Measurements from ENCODE around the gene NLGN2.

Gene NLGN2

GRCh38 chr17:7437369-7437863, 29.8 kb downstream of the NLGN2 start:
- H3K27ac ChIP-seq (ENCODE audit: low read depth, low read length): no peak overlapping the region
- no peaks in the 10 kb centered on the region for H3K36me3 ChIP-seq (ENCODE audit: control insufficient read depth, insufficient read depth, low read length)
- no peak overlapping the region for H3K9ac ChIP-seq (ENCODE audit: low read length)
- H3K4me1 ChIP-seq (ENCODE audit: control insufficient read depth, insufficient read depth, low read length): peaks cover 15% of the 10 kb centered on the region
- peak overlapping the region; percentile 40 for H3K4me3 ChIP-seq (ENCODE audit: low read length)
- H3K27me3 ChIP-seq (ENCODE audit: control insufficient read depth, insufficient read depth, low read length): peaks cover 32% of the 10 kb centered on the region

DNA sequence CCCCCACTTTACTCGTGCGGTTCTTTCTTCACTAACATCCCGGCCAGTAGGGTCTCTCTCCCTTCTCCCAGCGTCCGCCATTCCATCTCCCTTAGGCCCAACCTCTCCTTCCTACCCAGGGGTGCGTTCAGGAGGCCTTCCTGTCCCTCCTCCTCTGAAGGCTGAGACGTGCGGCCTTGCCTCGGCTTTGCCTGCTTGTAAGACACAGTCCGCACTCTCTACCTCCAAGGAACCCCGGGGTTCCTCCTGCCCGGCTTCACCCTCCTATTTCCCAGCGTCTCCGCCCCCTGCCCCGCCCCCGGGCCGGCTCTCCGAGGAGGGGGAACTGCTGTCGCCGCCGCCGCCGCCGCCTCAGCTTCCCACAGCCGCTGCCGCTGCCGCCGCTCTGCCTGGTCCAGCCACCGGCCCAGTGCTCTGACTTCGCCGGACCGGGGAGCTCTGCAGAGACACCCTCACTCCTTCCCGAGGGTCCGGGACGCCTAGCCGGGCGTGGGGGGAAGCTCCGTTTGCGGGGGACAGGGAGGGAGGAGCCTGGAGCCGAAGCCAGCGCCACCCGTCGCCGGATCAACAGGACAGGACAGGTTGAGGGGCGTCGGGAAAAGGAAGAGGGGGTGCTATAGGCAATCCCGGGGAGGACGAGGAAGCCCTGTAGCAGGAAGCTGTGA, 30.4 kb downstream of the NLGN2 start:
- Histone ChIP-seq H3K4me1 (ENCODE audit: control insufficient read depth, insufficient read depth, low read length) (peaks cover 15% of the 10 kb centered on the region), H3K36me3 (ENCODE audit: control insufficient read depth, insufficient read depth, low read length) (no peaks in the 10 kb centered on the region), H3K27ac (ENCODE audit: low read depth, low read length) (no peak overlapping the region), H3K27me3 (ENCODE audit: control insufficient read depth, insufficient read depth, low read length) (peaks cover 32% of the 10 kb centered on the region), H3K4me3 (ENCODE audit: low read length) (peak overlapping the region; percentile 40), H3K9ac (ENCODE audit: low read length) (peak overlapping the region; percentile 10)

GRCh38 chr17:7438656-7439460, 31.2 kb downstream of the NLGN2 start:
- Histone ChIP-seq H3K36me3 (ENCODE audit: control insufficient read depth, insufficient read depth, low read length) (no peaks in the 10 kb centered on the region), H3K27me3 (ENCODE audit: control insufficient read depth, insufficient read depth, low read length) (peaks cover 32% of the 10 kb centered on the region), H3K4me3 (ENCODE audit: low read length) (peak overlapping the region; percentile 24), H3K4me1 (ENCODE audit: control insufficient read depth, insufficient read depth, low read length) (peaks cover 15% of the 10 kb centered on the region), H3K9ac (ENCODE audit: low read length) (peak overlapping the region; percentile 10), H3K27ac (ENCODE audit: low read depth, low read length) (no peak overlapping the region)

DNA sequence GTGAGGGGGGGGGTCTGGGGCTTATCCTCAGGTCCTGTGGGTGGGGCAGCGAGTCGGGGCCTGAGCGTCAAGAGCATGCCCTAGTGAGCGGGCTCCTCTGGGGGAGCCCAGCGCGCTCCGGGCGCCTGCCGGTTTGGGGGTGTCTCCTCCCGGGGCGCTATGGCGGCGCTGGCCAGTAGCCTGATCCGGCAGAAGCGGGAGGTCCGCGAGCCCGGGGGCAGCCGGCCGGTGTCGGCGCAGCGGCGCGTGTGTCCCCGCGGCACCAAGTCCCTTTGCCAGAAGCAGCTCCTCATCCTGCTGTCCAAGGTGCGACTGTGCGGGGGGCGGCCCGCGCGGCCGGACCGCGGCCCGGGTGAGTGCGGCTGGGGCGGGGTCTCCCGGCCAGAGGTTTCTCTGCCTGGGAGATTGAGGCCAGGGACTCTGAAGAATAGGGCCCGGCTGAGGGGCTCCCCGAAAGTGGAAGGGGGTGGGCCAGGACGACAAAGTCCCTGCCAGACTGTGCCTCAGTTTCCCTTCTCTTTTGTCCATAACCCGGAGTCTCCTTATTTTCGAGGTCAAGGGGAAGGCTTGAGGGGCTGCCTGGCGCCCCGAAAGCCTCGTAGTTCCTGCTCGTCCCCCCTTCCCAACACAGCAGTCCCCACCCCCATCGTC, 31.9 kb downstream of the NLGN2 start, which contains the start of gene FGF11:
TSS of gene FGF11 (plus strand) at position 51 of the 651 bp plus-strand sequence. CDS start at position 160, 109 bp downstream.
- Histone ChIP-seq H3K4me1 (ENCODE audit: control insufficient read depth, insufficient read depth, low read length) (peaks cover 15% of the 10 kb centered on the region), H3K4me3 (ENCODE audit: low read length) (peak within 1 kb of the TSS; percentile 57), H3K27me3 (ENCODE audit: control insufficient read depth, insufficient read depth, low read length) (peaks cover 32% of the 10 kb centered on the region), H3K36me3 (ENCODE audit: control insufficient read depth, insufficient read depth, low read length) (no peaks in the 10 kb centered on the region), H3K27ac (ENCODE audit: low read depth, low read length) (no peak within 1 kb of the TSS), H3K9ac (ENCODE audit: low read length) (peak within 1 kb of the TSS; percentile 10)

GRCh38 chr17:7440113-7440833, 32.6 kb downstream of the NLGN2 start:
- Histone ChIP-seq H3K4me1 (ENCODE audit: control insufficient read depth, insufficient read depth, low read length) (peaks cover 15% of the 10 kb centered on the region), H3K36me3 (ENCODE audit: control insufficient read depth, insufficient read depth, low read length) (no peaks in the 10 kb centered on the region), H3K27ac (ENCODE audit: low read depth, low read length) (no peak overlapping the region), H3K4me3 (ENCODE audit: low read length) (peak overlapping the region; percentile 57), H3K27me3 (ENCODE audit: control insufficient read depth, insufficient read depth, low read length) (peaks cover 36% of the 10 kb centered on the region), H3K9ac (ENCODE audit: low read length) (no peak overlapping the region)

GRCh38 chr17:7440834-7441195, 33.2 kb downstream of the NLGN2 start:
- H3K36me3 ChIP-seq (ENCODE audit: control insufficient read depth, insufficient read depth, low read length): no peaks in the 10 kb centered on the region
- peaks cover 11% of the 10 kb centered on the region for H3K4me1 ChIP-seq (ENCODE audit: control insufficient read depth, insufficient read depth, low read length)
- H3K4me3 ChIP-seq (ENCODE audit: low read length): no peak overlapping the region
- H3K9ac ChIP-seq (ENCODE audit: low read length): no peak overlapping the region
- peaks cover 39% of the 10 kb centered on the region for H3K27me3 ChIP-seq (ENCODE audit: control insufficient read depth, insufficient read depth, low read length)
- H3K27ac ChIP-seq (ENCODE audit: low read depth, low read length): no peak overlapping the region

GRCh38 chr17:7441266-7441665, 33.6 kb downstream of the NLGN2 start:
- no peaks in the 10 kb centered on the region for H3K36me3 ChIP-seq (ENCODE audit: control insufficient read depth, insufficient read depth, low read length)
- peaks cover 10% of the 10 kb centered on the region for H3K4me1 ChIP-seq (ENCODE audit: control insufficient read depth, insufficient read depth, low read length)
- H3K27me3 ChIP-seq (ENCODE audit: control insufficient read depth, insufficient read depth, low read length): peaks cover 39% of the 10 kb centered on the region
- no peak overlapping the region for H3K4me3 ChIP-seq (ENCODE audit: low read length)
- H3K9ac ChIP-seq (ENCODE audit: low read length): no peak overlapping the region
- no peak overlapping the region for H3K27ac ChIP-seq (ENCODE audit: low read depth, low read length)

DNA sequence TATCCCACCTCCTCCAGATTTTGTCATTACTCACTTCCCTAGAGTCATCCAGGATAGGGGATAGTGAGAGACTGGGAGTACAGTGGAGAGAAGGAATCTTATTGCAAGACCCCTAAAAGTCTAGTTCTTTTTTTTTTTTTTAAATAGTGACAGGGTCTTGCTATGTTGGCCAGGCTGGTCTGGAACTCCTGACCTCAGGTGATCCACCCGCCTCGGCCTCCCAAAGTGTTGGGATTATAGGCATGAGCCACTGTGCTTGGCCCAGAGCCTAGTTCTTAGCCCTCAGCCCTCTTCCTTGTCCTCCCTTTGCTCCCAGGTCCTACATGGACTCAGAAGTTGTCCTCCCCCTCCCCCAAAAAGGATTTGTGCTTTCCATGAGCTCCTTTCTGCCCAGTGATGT, 34.5 kb downstream of the NLGN2 start:
- H3K9ac ChIP-seq (ENCODE audit: low read length): no peak overlapping the region
- H3K36me3 ChIP-seq (ENCODE audit: control insufficient read depth, insufficient read depth, low read length): no peaks in the 10 kb centered on the region
- H3K27ac ChIP-seq (ENCODE audit: low read depth, low read length): no peak overlapping the region
- H3K27me3 ChIP-seq (ENCODE audit: control insufficient read depth, insufficient read depth, low read length): peaks cover 41% of the 10 kb centered on the region
- H3K4me1 ChIP-seq (ENCODE audit: control insufficient read depth, insufficient read depth, low read length): peaks cover 6% of the 10 kb centered on the region
- H3K4me3 ChIP-seq (ENCODE audit: low read length): no peak overlapping the region

DNA sequence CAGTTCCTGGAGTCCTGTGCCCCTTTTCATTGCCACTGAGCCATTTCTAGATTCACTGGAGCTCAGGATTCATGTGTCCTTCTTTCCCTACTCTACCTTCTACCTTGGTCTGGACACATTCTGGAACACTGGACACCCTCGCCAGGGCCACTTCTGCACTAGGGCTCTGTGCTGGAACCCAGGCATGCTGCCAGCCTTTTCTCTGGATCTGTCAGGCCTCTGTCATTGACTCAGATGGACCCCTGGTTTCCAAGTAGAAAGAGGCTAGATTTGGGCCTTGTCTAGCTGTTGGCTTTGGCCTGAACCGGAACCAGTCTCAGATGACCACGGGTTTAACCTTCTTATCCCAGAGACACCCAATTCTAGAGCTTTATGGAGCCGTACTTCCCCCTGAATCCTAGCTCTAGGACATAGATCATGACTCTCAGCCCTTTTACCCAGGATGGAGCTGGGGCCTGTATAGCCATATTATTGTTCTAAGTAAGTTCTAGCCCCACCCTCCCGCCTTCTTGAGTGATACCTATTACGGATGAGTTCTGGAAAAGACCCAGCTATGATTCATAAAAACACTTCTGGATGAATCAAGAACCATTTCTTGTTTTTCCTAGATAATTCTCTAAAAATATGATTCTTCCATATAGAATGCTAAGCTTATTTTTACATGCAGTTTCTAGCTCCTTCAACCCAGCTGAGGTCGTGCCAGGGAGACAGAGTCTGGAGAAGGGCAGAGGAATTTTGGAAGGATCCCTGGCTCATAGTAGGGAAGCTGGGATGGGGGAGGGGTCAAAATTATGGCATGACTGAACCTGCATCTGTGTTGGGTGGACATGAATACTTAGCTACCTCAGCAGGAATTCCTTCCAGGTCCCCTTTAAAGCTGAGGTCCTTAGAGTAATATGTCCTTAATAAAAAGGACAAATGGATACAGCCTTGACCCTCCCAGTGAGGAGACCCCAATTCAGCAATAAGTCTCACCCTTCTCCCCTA, 36.1 kb downstream of the NLGN2 start:
- H3K4me3 ChIP-seq (ENCODE audit: low read length): no peak overlapping the region
- H3K4me1 ChIP-seq (ENCODE audit: control insufficient read depth, insufficient read depth, low read length): peaks cover 6% of the 10 kb centered on the region
- H3K36me3 ChIP-seq (ENCODE audit: control insufficient read depth, insufficient read depth, low read length): no peaks in the 10 kb centered on the region
- H3K27me3 ChIP-seq (ENCODE audit: control insufficient read depth, insufficient read depth, low read length): peaks cover 37% of the 10 kb centered on the region
- H3K27ac ChIP-seq (ENCODE audit: low read depth, low read length): no peak overlapping the region
- H3K9ac ChIP-seq (ENCODE audit: low read length): no peak overlapping the region

GRCh38 chr17:7444682-7445618, 37.3 kb downstream of the NLGN2 start, which contains the start of gene CHRNB1:
Gene CHRNB1 (plus strand): TSS chr17:7445061. CDS start chr17:7445128, 67 bp downstream.
- Histone ChIP-seq H3K4me1 (ENCODE audit: control insufficient read depth, insufficient read depth, low read length) (peaks cover under 1% of the 10 kb centered on the region), H3K27ac (ENCODE audit: low read depth, low read length) (no peak within 1 kb of the TSS), H3K36me3 (ENCODE audit: control insufficient read depth, insufficient read depth, low read length) (no peaks in the 10 kb centered on the region), H3K9ac (ENCODE audit: low read length) (no peak within 1 kb of the TSS), H3K27me3 (ENCODE audit: control insufficient read depth, insufficient read depth, low read length) (peaks cover 30% of the 10 kb centered on the region), H3K4me3 (ENCODE audit: low read length) (peak within 1 kb of the TSS; percentile 59)
